Stomach smooth muscle (tissue), 2 donors: Measurements from ENCODE around the gene MAB21L3.

Experiments used
- H3K27ac ChIP-seq: one replicate; pipeline ENCODE4 v1.7.0; 2013; ENCODE audit warnings: mild to moderate bottlenecking, low read length, inconsistent platforms
- H3K27me3 ChIP-seq, 2 donors: one replicate each; pipeline ENCODE4 v1.7.0; 2013; ENCODE audit warnings: low read length in 2 of 2; ENCODE audit not compliant: insufficient read depth in 2 of 2, control insufficient read depth in 1 of 2
- H3K36me3 ChIP-seq, 2 donors: one replicate each; pipeline ENCODE4 v1.7.0; 2013; ENCODE audit warnings: low read length in 2 of 2; ENCODE audit not compliant: control insufficient read depth in 2 of 2, insufficient read depth in 2 of 2
- H3K4me1 ChIP-seq: one replicate; pipeline ENCODE4 v1.7.0; 2013; ENCODE audit warnings: low read length; ENCODE audit not compliant: control insufficient read depth, insufficient read depth
- H3K4me3 ChIP-seq, 2 donors: one replicate each; pipeline ENCODE4 v1.7.0; 2013; ENCODE audit warnings: low read length in 2 of 2
- H3K9ac ChIP-seq, 2 donors: one replicate each; pipeline ENCODE4 v1.7.0; 2013; ENCODE audit warnings: low read length in 2 of 2, mild to moderate bottlenecking in 1 of 2
- H3K9me3 ChIP-seq, 2 donors: one replicate each; pipeline ENCODE4 v1.7.0; 2013; ENCODE audit warnings: low read length in 2 of 2; ENCODE audit not compliant: control insufficient read depth in 2 of 2
- donor health status: healthy.
- donor health status: Pancreatic carcinoma.

The MAB21L3 gene

GRCh38 chr1:116110567-116111523, at the start of gene MAB21L3:
TSS of gene MAB21L3 (plus strand) at chr1:116111399. CDS start at chr1:116112616, 1,217 bp downstream.
- Histone ChIP-seq H3K4me3 (no peak within 1 kb of the TSS), H3K9me3 (no peaks in the 10 kb centered on the region), H3K27me3 (peaks cover 0 to 3% of the 10 kb centered on the region in 2 donors), H3K27ac (no peak within 1 kb of the TSS), H3K4me1 (no peaks in the 10 kb centered on the region), H3K9ac (no peak within 1 kb of the TSS), H3K36me3 (no peaks in the 10 kb centered on the region)

GRCh38 chr1:116062201-116062600, 49.0 kb upstream of the MAB21L3 start:
- no peaks in the 10 kb centered on the region for H3K9me3 ChIP-seq
- H3K9ac ChIP-seq, result no peak overlapping the region
- no peak overlapping the region for H3K27ac ChIP-seq
- H3K4me1 ChIP-seq, result no peaks in the 10 kb centered on the region
- no peaks in the 10 kb centered on the region for H3K27me3 ChIP-seq
- H3K36me3 ChIP-seq, result no peaks in the 10 kb centered on the region
- H3K4me3 ChIP-seq, result no peak overlapping the region

GRCh38 chr1:116064616-116065015, 46.6 kb upstream of the MAB21L3 start:
- Histone ChIP-seq H3K4me3 (no peak overlapping the region), H3K9ac (no peak overlapping the region), H3K36me3 (no peaks in the 10 kb centered on the region), H3K4me1 (no peaks in the 10 kb centered on the region), H3K27me3 (no peaks in the 10 kb centered on the region), H3K9me3 (no peaks in the 10 kb centered on the region), H3K27ac (no peak overlapping the region)

GRCh38 chr1:116066868-116067565, 44.2 kb upstream of the MAB21L3 start:
- H3K4me1 ChIP-seq, result no peaks in the 10 kb centered on the region
- no peak overlapping the region for H3K4me3 ChIP-seq
- H3K9ac ChIP-seq, result no peak overlapping the region
- no peak overlapping the region for H3K27ac ChIP-seq
- no peaks in the 10 kb centered on the region for H3K36me3 ChIP-seq
- H3K27me3 ChIP-seq, result no peaks in the 10 kb centered on the region
- no peaks in the 10 kb centered on the region for H3K9me3 ChIP-seq

- no peaks in the 10 kb centered on the region for H3K36me3 ChIP-seq
- no peaks in the 10 kb centered on the region for H3K4me1 ChIP-seq
- no peaks in the 10 kb centered on the region for H3K27me3 ChIP-seq
- H3K9ac ChIP-seq, result no peak overlapping the region
- H3K27ac ChIP-seq, result no peak overlapping the region
- no peak overlapping the region for H3K4me3 ChIP-seq
- no peaks in the 10 kb centered on the region for H3K9me3 ChIP-seq
These were observed 43.7 kb upstream of the MAB21L3 start for GRCh38 chr1:116067566-116067890.

GRCh38 chr1:116075575-116075974, 35.6 kb upstream of the MAB21L3 start:
- H3K27ac ChIP-seq, result no peak overlapping the region
- H3K9me3 ChIP-seq, result no peaks in the 10 kb centered on the region
- H3K4me3 ChIP-seq, result no peak overlapping the region
- H3K27me3 ChIP-seq, result no peaks in the 10 kb centered on the region
- H3K36me3 ChIP-seq, result no peaks in the 10 kb centered on the region
- H3K9ac ChIP-seq, result no peak overlapping the region
- H3K4me1 ChIP-seq, result no peaks in the 10 kb centered on the region

GRCh38 chr1:116075990-116076389, 35.2 kb upstream of the MAB21L3 start:
- H3K27me3 ChIP-seq, result no peaks in the 10 kb centered on the region
- no peaks in the 10 kb centered on the region for H3K36me3 ChIP-seq
- no peak overlapping the region for H3K9ac ChIP-seq
- no peaks in the 10 kb centered on the region for H3K9me3 ChIP-seq
- no peak overlapping the region for H3K27ac ChIP-seq
- no peaks in the 10 kb centered on the region for H3K4me1 ChIP-seq
- H3K4me3 ChIP-seq, result no peak overlapping the region

GRCh38 chr1:116076831-116077230, 34.4 kb upstream of the MAB21L3 start:
- Histone ChIP-seq H3K9me3 (no peaks in the 10 kb centered on the region), H3K4me3 (no peak overlapping the region), H3K27me3 (no peaks in the 10 kb centered on the region), H3K4me1 (no peaks in the 10 kb centered on the region), H3K27ac (no peak overlapping the region), H3K9ac (no peak overlapping the region), H3K36me3 (no peaks in the 10 kb centered on the region)

- Histone ChIP-seq H3K27me3 (no peaks in the 10 kb centered on the region), H3K27ac (no peak overlapping the region), H3K9me3 (no peaks in the 10 kb centered on the region), H3K4me1 (no peaks in the 10 kb centered on the region), H3K9ac (no peak overlapping the region), H3K36me3 (no peaks in the 10 kb centered on the region), H3K4me3 (no peak overlapping the region)
These were observed 32.4 kb upstream of the MAB21L3 start for GRCh38 chr1:116078699-116079223.

GRCh38 chr1:116087628-116088027, 23.6 kb upstream of the MAB21L3 start:
- Histone ChIP-seq H3K9me3 (peaks cover 0 to 6% of the 10 kb centered on the region in 2 donors), H3K9ac (no peak overlapping the region), H3K4me1 (no peaks in the 10 kb centered on the region), H3K4me3 (no peak overlapping the region), H3K27me3 (no peaks in the 10 kb centered on the region), H3K27ac (no peak overlapping the region), H3K36me3 (no peaks in the 10 kb centered on the region)
